Fibroblast of villous mesenchyme (primary cell): ENCODE measurements around the gene IL1RN. TPM values are rescaled to one million over a fixed set of nuclear protein-coding genes. Genes with fewer than 3 reads are reported as not detected.
A peak's percentile ranks its signal among the peaks of the same experiment; 100 is the strongest.

Experiments
- DNase-seq: peaks from one replicate; pipeline ENCODE4 v3.0.0-alpha.2; 2010; ENCODE audit warnings: low read depth
- H3K4me3 ChIP-seq: 2 replicates; pipeline ENCODE4 v1.5.1; 2011; ENCODE audit warnings: low read depth, mild to moderate bottlenecking, low read length
- CTCF ChIP-seq: IDR thresholded peaks from 2 replicates; pipeline ENCODE4 v1.5.1; 2012; ENCODE audit warnings: low read depth, mild to moderate bottlenecking, low read length; ENCODE audit not compliant: insufficient read depth
- total RNA-seq: library from RNA; depleted of rRNA; stranded (reverse); fragments of >200 nt; gene quantifications from 2 replicates; pipeline ENCODE4 v1.2.3, GENCODE V29; 2012

The IL1RN gene
- total RNA-seq, 1 donor = not detected

GRCh38 chr2:113119111-113119510, 8.3 kb upstream of the IL1RN start:
- H3K4me3 ChIP-seq = no peak overlapping the region
- no peak for DNase-seq
- no peak for TF ChIP-seq CTCF

GRCh38 chr2:113120861-113121260, 6.5 kb upstream of the IL1RN start:
- DNase-seq = no peak
- TF ChIP-seq CTCF = no peak
- H3K4me3 ChIP-seq = no peak overlapping the region

GRCh38 chr2:113122364-113122763, 5.0 kb upstream of the IL1RN start:
- TF ChIP-seq CTCF = no peak
- no peak overlapping the region for H3K4me3 ChIP-seq
- DNase-seq = no peak

GRCh38 chr2:113123726-113124125, 3.7 kb upstream of the IL1RN start:
- DNase-seq = no peak
- no peak overlapping the region for H3K4me3 ChIP-seq
- TF ChIP-seq CTCF = no peak

- no peak overlapping the region for H3K4me3 ChIP-seq
- TF ChIP-seq CTCF = no peak
- peak; percentile 10 for DNase-seq
Measured at GRCh38 chr2:113124181-113124961, 3.0 kb upstream of the IL1RN start.

- peak; percentile 33 for DNase-seq
- H3K4me3 ChIP-seq = no peak overlapping the region
- no peak for TF ChIP-seq CTCF
Measured at GRCh38 chr2:113124984-113125855, 2.2 kb upstream of the IL1RN start.
